WERI-Rb-1 (cell line): Measurements from ENCODE around the gene HEATR5A.

Experiments used
- DNase-seq: peaks from one replicate; pipeline ENCODE4 v3.0.0-alpha.2; 2020
- H3K27ac ChIP-seq: fragments of 250-450 bp; sonication (Bioruptor Pico); 2 replicates; pipeline ENCODE4 v1.5.1; 2020; ENCODE audit warnings: mild to moderate bottlenecking, moderate library complexity
- H3K27me3 ChIP-seq: fragments of 250-450 bp; sonication (Bioruptor Pico); 2 replicates; pipeline ENCODE4 v1.5.1; 2021; ENCODE audit warnings: mild to moderate bottlenecking, low read depth, moderate library complexity; ENCODE audit not compliant: insufficient read depth, severe bottlenecking
- H3K36me3 ChIP-seq: fragments of 250-450 bp; sonication (Bioruptor Pico); 2 replicates; pipeline ENCODE4 v1.5.1; 2020; ENCODE audit warnings: mild to moderate bottlenecking, moderate library complexity
- H3K4me3 ChIP-seq: 2 replicates; pipeline ENCODE4 v1.5.1; 2011; ENCODE audit warnings: low read depth, mild to moderate bottlenecking, control low read depth, low read length
- H3K9me3 ChIP-seq: fragments of 250-450 bp; sonication (Bioruptor Pico); 2 replicates; pipeline ENCODE4 v1.5.1; 2021; ENCODE audit warnings: mild to moderate bottlenecking, moderate library complexity; ENCODE audit not compliant: severe bottlenecking
- TF ChIP-seq, protein P1 (sequence below): IDR thresholded peaks from 2 replicates; pipeline ENCODE4 v1.5.1; 2011; ENCODE audit warnings: low read depth, mild to moderate bottlenecking, control low read depth, inconsistent platforms, low read length

The HEATR5A gene

DNA sequence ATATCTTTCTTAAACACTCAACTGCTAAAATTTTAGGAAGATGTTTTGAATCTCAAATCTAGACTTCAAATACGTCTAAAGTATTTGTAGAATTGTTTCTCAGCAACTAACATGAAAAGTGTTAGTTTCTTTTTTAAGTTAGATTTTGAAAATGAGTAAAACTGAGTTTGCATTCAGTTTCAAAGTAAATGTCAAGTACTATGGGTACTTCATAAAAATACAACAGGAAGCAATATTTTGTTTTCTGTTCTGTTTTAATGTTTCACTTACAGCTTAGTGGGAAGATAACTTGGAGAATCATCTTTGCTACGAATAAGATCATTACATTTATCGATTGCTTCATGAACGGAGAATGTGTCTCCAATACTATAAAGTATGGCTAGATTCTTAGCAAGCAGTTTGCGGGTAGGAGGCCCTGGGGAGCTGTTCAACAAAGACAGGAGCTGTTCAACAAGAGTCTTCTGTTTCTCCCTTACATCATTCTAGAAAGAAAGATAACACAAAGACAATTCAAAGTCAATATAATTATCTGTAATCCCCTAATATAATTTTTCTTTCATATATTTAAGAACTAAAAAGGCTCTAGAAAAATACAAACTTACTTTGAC lies 20.2 kb downstream of the HEATR5A start:
- Histone ChIP-seq H3K27ac (no peak overlapping the region), H3K36me3 (no peaks in the 10 kb centered on the region), H3K27me3 (no peaks in the 10 kb centered on the region), H3K9me3 (no peaks in the 10 kb centered on the region), H3K4me3 (no peak overlapping the region)
- TF ChIP-seq, protein P1, sequence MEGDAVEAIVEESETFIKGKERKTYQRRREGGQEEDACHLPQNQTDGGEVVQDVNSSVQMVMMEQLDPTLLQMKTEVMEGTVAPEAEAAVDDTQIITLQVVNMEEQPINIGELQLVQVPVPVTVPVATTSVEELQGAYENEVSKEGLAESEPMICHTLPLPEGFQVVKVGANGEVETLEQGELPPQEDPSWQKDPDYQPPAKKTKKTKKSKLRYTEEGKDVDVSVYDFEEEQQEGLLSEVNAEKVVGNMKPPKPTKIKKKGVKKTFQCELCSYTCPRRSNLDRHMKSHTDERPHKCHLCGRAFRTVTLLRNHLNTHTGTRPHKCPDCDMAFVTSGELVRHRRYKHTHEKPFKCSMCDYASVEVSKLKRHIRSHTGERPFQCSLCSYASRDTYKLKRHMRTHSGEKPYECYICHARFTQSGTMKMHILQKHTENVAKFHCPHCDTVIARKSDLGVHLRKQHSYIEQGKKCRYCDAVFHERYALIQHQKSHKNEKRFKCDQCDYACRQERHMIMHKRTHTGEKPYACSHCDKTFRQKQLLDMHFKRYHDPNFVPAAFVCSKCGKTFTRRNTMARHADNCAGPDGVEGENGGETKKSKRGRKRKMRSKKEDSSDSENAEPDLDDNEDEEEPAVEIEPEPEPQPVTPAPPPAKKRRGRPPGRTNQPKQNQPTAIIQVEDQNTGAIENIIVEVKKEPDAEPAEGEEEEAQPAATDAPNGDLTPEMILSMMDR: no peak
- no peak for DNase-seq

GRCh38 chr14:31395572-31396205 lies 24.7 kb downstream of the HEATR5A start:
- TF ChIP-seq, protein P1: no peak
- no peak for DNase-seq
- Histone ChIP-seq H3K4me3 (no peak overlapping the region), H3K27me3 (no peaks in the 10 kb centered on the region), H3K9me3 (no peaks in the 10 kb centered on the region), H3K36me3 (no peaks in the 10 kb centered on the region), H3K27ac (no peak overlapping the region)

- no peaks in the 10 kb centered on the region for H3K9me3 ChIP-seq
- TF ChIP-seq, protein P1: no peak
- no peaks in the 10 kb centered on the region for H3K36me3 ChIP-seq
- no peak overlapping the region for H3K27ac ChIP-seq
- DNase-seq: no peak
- H3K27me3 ChIP-seq: no peaks in the 10 kb centered on the region
- H3K4me3 ChIP-seq: no peak overlapping the region
Observed at GRCh38 chr14:31395119-31395518, 25.2 kb downstream of the HEATR5A start.

GRCh38 chr14:31391977-31392503 lies 28.3 kb downstream of the HEATR5A start:
- Histone ChIP-seq H3K4me3 (no peak overlapping the region), H3K27ac (no peak overlapping the region), H3K27me3 (no peaks in the 10 kb centered on the region), H3K36me3 (no peaks in the 10 kb centered on the region), H3K9me3 (no peaks in the 10 kb centered on the region)
- TF ChIP-seq, protein P1: no peak
- DNase-seq: no peak

- TF ChIP-seq, protein P1: no peak
- Histone ChIP-seq H3K27ac (no peak overlapping the region), H3K27me3 (no peaks in the 10 kb centered on the region), H3K4me3 (no peak overlapping the region), H3K9me3 (no peaks in the 10 kb centered on the region), H3K36me3 (no peaks in the 10 kb centered on the region)
- DNase-seq: no peak
Observed at GRCh38 chr14:31391473-31391872, 28.9 kb downstream of the HEATR5A start.
